ENCODE measurements around the gene KRTAP2-1. TPM values are rescaled to one million over a fixed set of nuclear protein-coding genes. Genes with fewer than 3 reads are reported as not detected.
"Not testable (repeated sequence)": the region's sequence is repeated elsewhere in the genome, so short reads cannot be mapped to it uniquely, and the experiment has no call there.

Gene KRTAP2-1
- total RNA-seq, 2 experiments from 2014 or later = not detected

GRCh38 chr17:41042953-41043352, 4.2 kb downstream of the KRTAP2-1 start:
- no peak overlapping the region for H3K27ac Mint-ChIP-seq
- peaks cover 9% of the 10 kb centered on the region for H3K27me3 Mint-ChIP-seq
- POLR2A ChIA-PET = no interaction called here
- H3K9me3 Mint-ChIP-seq = peaks cover 7% of the 10 kb centered on the region
- H3K4me1 Mint-ChIP-seq = no peaks in the 10 kb centered on the region
- no peak for DNase-seq
- no peak overlapping the region for H3K4me3 Mint-ChIP-seq
- no peak for ATAC-seq (ENCODE audit: low read depth)
- no peaks in the 10 kb centered on the region for H3K36me3 Mint-ChIP-seq

GRCh38 chr17:41040783-41041571, 6.1 kb downstream of the KRTAP2-1 start, which contains the start of gene KRTAP1-1:
Gene KRTAP1-1, minus strand, starts transcription at chr17:41041450. Its CDS starts 53 bp downstream, at chr17:41041397.
- H3K4me3 Mint-ChIP-seq; ATAC-seq (ENCODE audit: low read depth); H3K27ac Mint-ChIP-seq; H3K4me1 Mint-ChIP-seq; H3K9me3 Mint-ChIP-seq; POLR2A ChIA-PET; DNase-seq; H3K36me3 Mint-ChIP-seq: not testable (repeated sequence)
- peaks cover 12% of the 10 kb centered on the region for H3K27me3 Mint-ChIP-seq

DNA sequence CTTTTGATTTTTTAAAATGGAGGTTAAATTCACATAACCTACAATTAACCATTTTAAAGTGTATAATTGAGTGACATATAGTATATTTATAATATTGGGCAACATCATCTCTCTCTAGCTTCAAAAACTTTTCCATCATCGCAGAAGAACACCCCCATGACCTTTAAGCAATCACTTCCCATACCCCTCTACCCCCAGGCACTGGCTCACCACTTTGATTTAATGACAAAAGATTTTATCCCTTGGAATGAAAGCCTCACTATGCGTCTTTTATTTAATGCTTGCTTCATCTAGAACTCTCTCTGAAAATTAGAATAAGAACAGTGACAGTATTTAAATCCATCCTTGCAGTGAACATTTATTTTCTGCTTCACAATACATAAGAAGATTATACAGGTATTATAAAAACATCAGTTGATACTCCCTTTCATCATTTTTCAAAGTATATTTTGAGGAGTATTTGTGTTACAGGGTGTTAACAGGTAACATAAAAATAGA, 9.2 kb downstream of the KRTAP2-1 start:
- Mint-ChIP-seq H3K27me3 (peaks cover 11% of the 10 kb centered on the region), H3K27ac (no peak overlapping the region), H3K36me3 (no peaks in the 10 kb centered on the region), H3K4me3 (no peak overlapping the region), H3K4me1 (no peaks in the 10 kb centered on the region), H3K9me3 (peaks cover 6% of the 10 kb centered on the region)
- POLR2A ChIA-PET = no interaction called here
- no peak for DNase-seq
- ATAC-seq (ENCODE audit: low read depth) = no peak

DNA sequence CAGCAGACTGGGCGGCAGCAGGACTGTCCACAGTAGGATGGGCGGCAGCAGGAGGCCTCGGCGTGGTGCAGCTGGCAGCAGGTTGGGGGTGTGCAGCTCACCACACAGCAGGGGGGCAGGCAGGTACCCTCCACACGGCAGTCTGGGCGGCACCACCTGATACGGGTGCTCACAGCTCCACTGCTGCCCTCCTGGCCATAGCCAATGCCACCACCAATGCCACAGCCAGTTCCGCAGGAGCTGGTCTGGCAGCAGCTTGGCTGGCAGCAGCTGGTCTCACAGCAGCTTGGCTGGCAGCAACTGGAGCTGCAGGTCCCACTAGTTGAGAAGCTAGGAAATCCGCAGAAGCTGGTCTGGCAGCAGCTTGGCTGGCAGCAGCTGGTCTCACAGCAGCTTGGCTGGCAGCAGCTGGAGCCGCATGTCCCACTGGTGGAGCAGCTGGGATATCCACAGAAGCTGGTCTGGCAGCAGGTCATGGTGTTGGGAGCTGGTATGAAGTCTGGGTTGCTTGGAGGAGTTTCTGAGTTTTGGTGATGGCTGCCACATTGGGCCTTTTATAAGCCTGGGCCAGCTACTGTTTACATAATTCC, 12.7 kb downstream of the KRTAP2-1 start, which contains the start of gene KRTAP1-3:
Gene KRTAP1-3, minus strand, starts transcription at position 529 of the 590 bp plus-strand sequence. Its CDS starts 53 bp downstream, at position 476.
- H3K27ac Mint-ChIP-seq; DNase-seq; H3K4me3 Mint-ChIP-seq; H3K36me3 Mint-ChIP-seq; H3K9me3 Mint-ChIP-seq; ATAC-seq (ENCODE audit: low read depth); H3K4me1 Mint-ChIP-seq; POLR2A ChIA-PET: not testable (repeated sequence)
- peaks cover 17% of the 10 kb centered on the region for H3K27me3 Mint-ChIP-seq

DNA sequence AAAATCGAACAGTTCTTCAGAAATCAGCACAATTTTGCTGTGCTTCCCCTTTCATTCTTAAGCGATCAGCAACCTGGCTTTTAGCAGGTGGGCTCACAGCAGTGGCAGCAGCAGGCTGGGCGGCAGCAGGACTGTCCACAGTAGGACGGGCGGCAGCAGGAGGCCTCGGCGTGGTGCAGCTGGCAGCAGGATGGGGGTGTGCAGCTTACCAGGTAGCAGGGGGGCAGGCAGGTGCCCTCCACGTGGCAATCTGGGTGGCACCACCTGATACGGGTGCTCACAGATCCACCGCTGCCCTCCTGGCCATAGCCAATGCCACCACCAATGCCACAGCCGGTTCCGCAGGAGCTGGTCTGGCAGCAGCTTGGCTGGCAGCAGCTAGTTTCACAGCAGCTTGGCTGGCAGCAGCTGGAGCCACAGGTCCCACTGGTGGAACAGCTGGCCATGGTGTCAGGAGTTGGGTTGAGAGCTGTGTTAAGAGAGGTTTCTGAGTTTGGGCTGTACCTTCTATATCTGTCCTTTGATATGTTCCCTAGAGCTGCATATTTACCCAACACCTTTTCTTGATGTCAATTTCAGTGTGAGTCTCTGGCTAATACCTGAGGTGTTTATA, 17.4 kb downstream of the KRTAP2-1 start, which contains the start of gene KRTAP1-4:
Gene KRTAP1-4, minus strand, starts transcription at position 563 of the 613 bp plus-strand sequence. Its CDS starts 117 bp downstream, at position 446.
- peaks cover 23% of the 10 kb centered on the region for H3K27me3 Mint-ChIP-seq
- H3K4me3 Mint-ChIP-seq = no peak within 1 kb of the TSS
- peaks cover 2% of the 10 kb centered on the region for H3K4me1 Mint-ChIP-seq
- no peak within 1 kb of the TSS for H3K27ac Mint-ChIP-seq
- ATAC-seq (ENCODE audit: low read depth) = no peak
- no peaks in the 10 kb centered on the region for H3K36me3 Mint-ChIP-seq
- no peak for DNase-seq
- H3K9me3 Mint-ChIP-seq = no peaks in the 10 kb centered on the region
- POLR2A ChIA-PET = no interaction called here

- POLR2A ChIA-PET = no interaction called here
- no peaks in the 10 kb centered on the region for H3K9me3 Mint-ChIP-seq
- H3K27me3 Mint-ChIP-seq = peaks cover 18% of the 10 kb centered on the region
- no peak for DNase-seq
- no peaks in the 10 kb centered on the region for H3K36me3 Mint-ChIP-seq
- H3K4me1 Mint-ChIP-seq = peaks cover 6% of the 10 kb centered on the region
- ATAC-seq (ENCODE audit: low read depth) = no peak
- no peak within 1 kb of the TSS for H3K27ac Mint-ChIP-seq
- no peak within 1 kb of the TSS for H3K4me3 Mint-ChIP-seq
Observed at GRCh38 chr17:41026715-41027471, 20.2 kb downstream of the KRTAP2-1 start, which contains the start of gene KRTAP1-5. Gene KRTAP1-5, minus strand, starts transcription at chr17:41027208. Its CDS starts 53 bp downstream, at chr17:41027155.

DNA sequence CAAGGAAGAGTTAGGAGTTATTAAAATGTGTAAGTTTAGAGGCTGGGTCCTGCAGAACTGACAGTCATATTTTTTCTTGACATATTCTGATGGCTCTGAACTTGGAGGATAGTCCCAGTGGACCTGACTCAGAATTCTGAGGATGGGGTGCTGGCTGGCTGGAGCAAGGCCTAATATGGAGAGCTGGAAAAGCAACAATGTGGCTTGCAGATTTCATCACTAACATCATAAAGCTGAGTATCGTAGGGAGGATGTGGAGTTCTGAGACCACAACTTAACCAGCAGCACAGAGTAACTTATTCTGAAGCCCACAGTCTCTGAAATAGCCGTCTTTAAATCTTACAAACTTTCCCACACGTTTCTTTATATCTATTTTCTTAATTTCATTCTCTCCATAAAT, 22.4 kb downstream of the KRTAP2-1 start:
- peaks cover 6% of the 10 kb centered on the region for H3K4me1 Mint-ChIP-seq
- POLR2A ChIA-PET = no interaction called here
- no peak overlapping the region for H3K27ac Mint-ChIP-seq
- peaks cover 15% of the 10 kb centered on the region for H3K27me3 Mint-ChIP-seq
- DNase-seq (no peak), ATAC-seq (ENCODE audit: low read depth) (no peak)
- no peaks in the 10 kb centered on the region for H3K9me3 Mint-ChIP-seq
- H3K36me3 Mint-ChIP-seq = no peaks in the 10 kb centered on the region
- no peak overlapping the region for H3K4me3 Mint-ChIP-seq

DNA sequence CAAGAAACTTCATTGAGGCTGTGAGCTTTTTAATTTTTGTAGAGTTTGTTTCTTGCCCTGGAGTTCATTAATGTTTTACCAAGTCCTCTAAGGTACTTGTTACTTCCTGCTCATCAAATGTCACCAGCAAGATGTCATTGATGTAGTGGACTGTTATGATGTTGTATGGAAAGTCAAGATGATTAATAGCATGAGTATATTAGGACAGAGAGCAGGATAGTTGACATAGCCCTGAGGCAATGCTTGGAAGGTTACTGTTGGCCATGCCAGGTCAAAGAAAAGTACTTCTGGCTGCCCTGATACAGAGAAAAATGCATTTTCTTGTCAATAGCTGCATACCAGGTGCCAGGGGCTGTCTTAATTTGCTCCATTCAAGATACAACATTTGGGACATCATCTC, 26.8 kb downstream of the KRTAP2-1 start:
- Mint-ChIP-seq H3K4me1 (peaks cover 6% of the 10 kb centered on the region), H3K27ac (no peak overlapping the region), H3K36me3 (no peaks in the 10 kb centered on the region), H3K27me3 (no peaks in the 10 kb centered on the region), H3K9me3 (no peaks in the 10 kb centered on the region), H3K4me3 (no peak overlapping the region)
- POLR2A ChIA-PET = no interaction called here
- DNase-seq (no peak), ATAC-seq (ENCODE audit: low read depth) (no peak)

GRCh38 chr17:41019415-41019814, 27.7 kb downstream of the KRTAP2-1 start:
- ATAC-seq (ENCODE audit: low read depth) (no peak), DNase-seq (no peak)
- peaks cover 2% of the 10 kb centered on the region for H3K27me3 Mint-ChIP-seq
- POLR2A ChIA-PET = no interaction called here
- no peaks in the 10 kb centered on the region for H3K9me3 Mint-ChIP-seq
- H3K4me1 Mint-ChIP-seq = peaks cover 2% of the 10 kb centered on the region
- no peak overlapping the region for H3K4me3 Mint-ChIP-seq
- H3K27ac Mint-ChIP-seq = no peak overlapping the region
- H3K36me3 Mint-ChIP-seq = no peaks in the 10 kb centered on the region

- ATAC-seq (ENCODE audit: low read depth) (no peak), DNase-seq (no peak)
- POLR2A ChIA-PET = no interaction called here
- Mint-ChIP-seq H3K27me3 (peaks cover 2% of the 10 kb centered on the region), H3K9me3 (no peaks in the 10 kb centered on the region), H3K27ac (no peak overlapping the region), H3K4me3 (no peak overlapping the region), H3K4me1 (no peaks in the 10 kb centered on the region), H3K36me3 (no peaks in the 10 kb centered on the region)
Observed at GRCh38 chr17:41018541-41018940, 28.6 kb downstream of the KRTAP2-1 start.

DNA sequence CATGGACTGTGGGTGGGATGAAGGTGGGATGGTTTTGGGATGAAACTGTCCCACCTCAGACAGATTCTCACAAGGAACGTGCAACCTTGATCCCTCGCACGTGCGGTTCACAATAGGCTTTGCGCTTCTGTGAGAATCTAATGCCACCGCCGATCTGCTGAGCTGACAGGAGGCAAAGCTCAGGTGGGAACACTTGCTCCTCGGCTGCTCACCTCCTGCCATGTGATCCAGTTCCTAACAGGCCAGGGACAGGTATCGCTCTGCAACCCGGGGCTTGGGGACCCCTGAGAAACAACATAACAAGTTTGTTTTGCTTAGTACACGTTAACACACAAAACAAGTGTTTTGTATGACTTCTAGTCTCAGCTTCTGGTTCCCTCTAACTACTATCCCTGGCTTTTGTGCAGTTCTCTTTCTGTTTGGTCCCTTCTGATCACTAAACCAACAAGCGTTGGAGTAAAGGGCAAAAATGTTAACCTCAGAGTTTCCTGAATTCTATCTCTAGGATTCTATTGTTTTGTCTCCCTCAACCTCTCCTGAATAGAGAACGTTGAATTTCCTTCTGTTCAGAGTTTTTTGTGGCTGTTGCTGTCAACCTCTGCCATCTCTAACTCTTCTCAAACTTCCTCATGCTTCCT, 30.4 kb downstream of the KRTAP2-1 start:
- ATAC-seq (ENCODE audit: low read depth) (no peak), DNase-seq (no peak)
- Mint-ChIP-seq H3K4me1 (no peaks in the 10 kb centered on the region), H3K9me3 (no peaks in the 10 kb centered on the region), H3K27ac (no peak overlapping the region), H3K27me3 (peaks cover 2% of the 10 kb centered on the region), H3K36me3 (no peaks in the 10 kb centered on the region), H3K4me3 (no peak overlapping the region)
- POLR2A ChIA-PET = no interaction called here

- Mint-ChIP-seq H3K9me3 (no peaks in the 10 kb centered on the region), H3K27me3 (peaks cover 2% of the 10 kb centered on the region), H3K36me3 (no peaks in the 10 kb centered on the region), H3K4me1 (no peaks in the 10 kb centered on the region), H3K27ac (no peak overlapping the region), H3K4me3 (no peak overlapping the region)
- POLR2A ChIA-PET = no interaction called here
- ATAC-seq (ENCODE audit: low read depth) = no peak
- no peak for DNase-seq
Observed at GRCh38 chr17:41015454-41015853, 31.7 kb downstream of the KRTAP2-1 start.

- POLR2A ChIA-PET = no interaction called here
- H3K4me1 Mint-ChIP-seq = no peaks in the 10 kb centered on the region
- DNase-seq = no peak
- H3K27me3 Mint-ChIP-seq = peaks cover 2% of the 10 kb centered on the region
- ATAC-seq (ENCODE audit: low read depth) = no peak
- H3K4me3 Mint-ChIP-seq = no peak overlapping the region
- no peaks in the 10 kb centered on the region for H3K36me3 Mint-ChIP-seq
- no peaks in the 10 kb centered on the region for H3K9me3 Mint-ChIP-seq
- no peak overlapping the region for H3K27ac Mint-ChIP-seq
Observed at GRCh38 chr17:41013606-41014005, 33.5 kb downstream of the KRTAP2-1 start.

Measured in activated naive CD8-positive, alpha-beta T cell treated with anti-CD3 and anti-CD28 coated beads, Interleukin-2, amount 10 ng/mL, durations not matched to agents 7 days and 5 days (primary cell).